GM18909 (cell line): ENCODE data around the gene CUL7.
"Not testable (repeated sequence)": the region's sequence is repeated elsewhere in the genome, so short reads cannot be mapped to it uniquely, and the experiment has no call there.

Source experiments
- ATAC-seq: cut with Tn5 transposase; IDR thresholded peaks from one replicate; pipeline ENCODE4 v1.9.1; 2021; ENCODE audit warnings: mild to moderate bottlenecking; ENCODE audit not compliant: unreplicated experiment, poor library complexity

CUL7 gene

GRCh38 chr6:43020052-43020705 lies 33.5 kb downstream of the CUL7 start:
- no peak for ATAC-seq

GRCh38 chr6:43019152-43019551 lies 34.5 kb downstream of the CUL7 start:
- no peak for ATAC-seq

GRCh38 chr6:43016943-43017334 lies 36.7 kb downstream of the CUL7 start:
- no peak for ATAC-seq

- no peak for ATAC-seq
Observed at GRCh38 chr6:43016176-43016942, 37.3 kb downstream of the CUL7 start.

GRCh38 chr6:43014434-43014909 lies 39.2 kb downstream of the CUL7 start:
- no peak for ATAC-seq

GRCh38 chr6:43013843-43014433 lies 39.7 kb downstream of the CUL7 start, which contains the start of the genes KLHDC3 and MEA1:
Gene KLHDC3 (plus strand): TSS chr6:43014249. CDS start chr6:43017193, 2,944 bp downstream.
Gene MEA1 (minus strand): TSS chr6:43013946. CDS start chr6:43013813, 133 bp downstream.
- ATAC-seq = peak; percentile 92

GRCh38 chr6:43013097-43013842 lies 40.4 kb downstream of the CUL7 start:
- peak; percentile 4 for ATAC-seq

GRCh38 chr6:43012364-43012763 lies 41.3 kb downstream of the CUL7 start:
- ATAC-seq = no peak

- ATAC-seq = no peak
Observed at GRCh38 chr6:43011207-43011606, 42.4 kb downstream of the CUL7 start.

GRCh38 chr6:43009124-43009523 lies 44.5 kb downstream of the CUL7 start:
- ATAC-seq = no peak

- no peak for ATAC-seq
Observed at GRCh38 chr6:43007126-43007525, 46.5 kb downstream of the CUL7 start.

- ATAC-seq = no peak
Observed at GRCh38 chr6:43006251-43006650, 47.4 kb downstream of the CUL7 start.

GRCh38 chr6:43005844-43006243 lies 47.8 kb downstream of the CUL7 start:
- no peak for ATAC-seq

GRCh38 chr6:43001843-43002242 lies 51.8 kb downstream of the CUL7 start:
- ATAC-seq = no peak

GRCh38 chr6:42998205-42998604 lies 55.4 kb downstream of the CUL7 start:
- not testable (repeated sequence) for ATAC-seq

GRCh38 chr6:42996513-42996912 lies 57.1 kb downstream of the CUL7 start:
- no peak for ATAC-seq

- no peak for ATAC-seq
Observed at GRCh38 chr6:42993445-42993844, 60.2 kb downstream of the CUL7 start.

GRCh38 chr6:42989923-42990322 lies 63.7 kb downstream of the CUL7 start:
- no peak for ATAC-seq

- no peak for ATAC-seq
Observed at GRCh38 chr6:42988486-42989020, 65.1 kb downstream of the CUL7 start.
